GM12801 (cell line): ENCODE data around the gene TLK2.

Source experiments
- CTCF ChIP-seq: IDR thresholded peaks from one replicate; pipeline ENCODE4 v1.5.1; 2011; ENCODE audit warnings: control low read depth; ENCODE audit not compliant: insufficient read length; ENCODE audit errors: extremely low read depth

Gene TLK2

GRCh38 chr17:62615503-62615902, 136.9 kb downstream of the TLK2 start:
- no peak for TF ChIP-seq CTCF

GRCh38 chr17:62616993-62617893, 138.6 kb downstream of the TLK2 start:
- TF ChIP-seq CTCF, result no peak

GRCh38 chr17:62617894-62618472, 139.4 kb downstream of the TLK2 start:
- TF ChIP-seq CTCF, result no peak

- no peak for TF ChIP-seq CTCF
These were observed 140.2 kb downstream of the TLK2 start for GRCh38 chr17:62618647-62619416.

- no peak for TF ChIP-seq CTCF
These were observed 141.0 kb downstream of the TLK2 start for GRCh38 chr17:62619417-62620155.

GRCh38 chr17:62621223-62621622, 142.6 kb downstream of the TLK2 start:
- TF ChIP-seq CTCF, result no peak
